Smooth muscle cell of bladder (primary cell): ENCODE measurements around the gene PLA2G4E. TPM values are rescaled to one million over a fixed set of nuclear protein-coding genes. Genes with fewer than 3 reads are reported as not detected.

Experiments
- total RNA-seq: library from RNA; depleted of rRNA; stranded (reverse); fragments of >200 nt; gene quantifications from 2 replicates; pipeline ENCODE4 v1.2.3, GENCODE V29; 2014

PLA2G4E gene, protein sequence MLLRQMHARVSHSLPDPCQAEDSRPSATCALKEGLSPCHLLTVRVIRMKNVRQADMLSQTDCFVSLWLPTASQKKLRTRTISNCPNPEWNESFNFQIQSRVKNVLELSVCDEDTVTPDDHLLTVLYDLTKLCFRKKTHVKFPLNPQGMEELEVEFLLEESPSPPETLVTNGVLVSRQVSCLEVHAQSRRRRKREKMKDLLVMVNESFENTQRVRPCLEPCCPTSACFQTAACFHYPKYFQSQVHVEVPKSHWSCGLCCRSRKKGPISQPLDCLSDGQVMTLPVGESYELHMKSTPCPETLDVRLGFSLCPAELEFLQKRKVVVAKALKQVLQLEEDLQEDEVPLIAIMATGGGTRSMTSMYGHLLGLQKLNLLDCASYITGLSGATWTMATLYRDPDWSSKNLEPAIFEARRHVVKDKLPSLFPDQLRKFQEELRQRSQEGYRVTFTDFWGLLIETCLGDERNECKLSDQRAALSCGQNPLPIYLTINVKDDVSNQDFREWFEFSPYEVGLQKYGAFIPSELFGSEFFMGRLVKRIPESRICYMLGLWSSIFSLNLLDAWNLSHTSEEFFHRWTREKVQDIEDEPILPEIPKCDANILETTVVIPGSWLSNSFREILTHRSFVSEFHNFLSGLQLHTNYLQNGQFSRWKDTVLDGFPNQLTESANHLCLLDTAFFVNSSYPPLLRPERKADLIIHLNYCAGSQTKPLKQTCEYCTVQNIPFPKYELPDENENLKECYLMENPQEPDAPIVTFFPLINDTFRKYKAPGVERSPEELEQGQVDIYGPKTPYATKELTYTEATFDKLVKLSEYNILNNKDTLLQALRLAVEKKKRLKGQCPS
- total RNA-seq: not detected in 2 replicates

DNA sequence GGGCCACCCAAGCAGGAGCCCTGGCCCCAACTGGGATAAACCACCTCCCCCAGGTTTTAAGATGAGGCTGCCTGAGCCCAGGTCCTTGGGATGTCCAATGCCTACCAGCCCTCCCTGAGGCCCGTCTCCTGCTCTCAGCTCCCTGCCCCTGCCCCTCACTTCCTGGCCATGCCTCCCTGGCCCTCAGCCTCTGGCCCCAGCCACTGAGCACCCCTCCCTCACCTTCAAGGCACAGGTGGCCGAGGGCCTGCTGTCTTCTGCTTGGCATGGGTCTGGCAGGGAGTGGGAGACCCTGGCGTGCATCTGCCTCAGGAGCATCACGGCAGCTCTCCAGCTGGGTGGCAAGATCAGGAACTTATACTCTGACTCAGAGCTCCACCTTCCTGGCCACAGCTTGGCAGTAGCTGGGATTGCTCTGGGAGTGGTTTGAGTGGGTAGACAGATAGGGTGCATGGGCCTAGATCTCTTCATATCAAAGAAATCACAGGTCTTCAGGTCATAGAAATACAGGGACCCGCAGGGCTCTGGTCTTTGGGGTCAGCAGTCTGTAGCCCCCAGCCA is at the start of gene PLA2G4E:
PLA2G4E (minus strand) TSS at position 330 of the 561 bp plus-strand sequence; CDS start at position 318, 12 bp downstream.

DNA sequence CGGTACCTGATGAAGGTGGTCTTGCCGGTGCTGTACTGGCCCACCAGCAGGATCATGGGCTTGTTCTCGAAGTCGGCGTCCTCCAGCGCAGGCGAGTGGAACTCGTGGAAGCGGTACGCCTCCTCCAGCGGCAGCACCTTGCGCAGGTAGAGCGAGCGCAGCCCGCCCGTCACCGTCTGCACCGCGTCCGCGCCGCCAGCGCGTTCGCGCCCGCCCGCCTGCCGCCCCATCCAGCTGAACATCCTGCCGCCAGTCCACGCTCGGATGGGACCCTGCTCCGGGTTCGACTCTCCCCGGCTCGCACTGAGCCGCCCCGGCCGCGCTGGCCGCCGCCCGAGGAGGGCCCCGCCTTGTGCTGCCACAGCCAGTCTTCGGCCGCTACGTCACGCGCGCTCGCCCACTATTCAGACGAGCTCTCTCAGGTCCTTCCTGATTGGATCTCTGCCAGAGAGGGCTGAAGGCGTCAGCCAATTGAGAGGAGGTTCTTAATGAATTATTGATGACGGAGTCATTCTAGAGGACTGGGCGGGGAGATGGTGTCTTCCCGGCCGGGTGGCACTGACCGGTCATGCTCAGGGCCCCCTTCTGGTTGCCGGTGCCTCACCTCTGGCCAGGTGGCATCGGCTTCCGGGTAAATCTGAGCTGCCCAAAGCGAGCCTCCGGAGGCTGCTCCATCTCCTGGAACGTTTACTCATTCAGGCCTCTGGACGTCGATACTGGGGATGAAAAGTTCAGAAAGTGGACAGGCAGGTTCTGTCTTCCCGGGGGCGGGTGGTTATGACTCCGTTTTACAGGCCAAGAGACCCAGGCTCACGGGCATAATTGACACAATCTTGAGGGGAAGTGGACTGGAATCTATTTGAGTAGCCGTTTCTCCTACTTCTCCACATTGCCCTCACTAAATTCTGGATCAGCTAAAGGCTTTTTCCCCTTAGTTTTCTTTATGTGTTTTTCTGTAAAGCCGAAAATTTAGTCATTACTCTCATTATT is 48.3 kb downstream of the PLA2G4E start, which contains the start of gene EHD4:
EHD4 (minus strand) TSS at position 305 of the 990 bp plus-strand sequence; CDS start at position 242, 63 bp downstream.

Other genes with a start within 250 kb of the PLA2G4E start
- gene MAPKBP1, start 246.6 kb downstream of the PLA2G4E start, total RNA-seq: 11.7 and 19.5 TPM in 2 replicates
- gene JMJD7, start 192.9 kb downstream of the PLA2G4E start, total RNA-seq: 1.3 and 1.9 TPM in 2 replicates
- gene PLA2G4B, start 182.2 kb downstream of the PLA2G4E start, total RNA-seq: 0.71 and 0.92 TPM in 2 replicates
- gene SPTBN5, start 127.0 kb downstream of the PLA2G4E start, total RNA-seq: 0.14 and 0.18 TPM in 2 replicates
- 6.3 and 8.6 TPM in 2 replicates for gene EHD4, start 48.5 kb downstream of the PLA2G4E start, total RNA-seq
- not detected in 2 replicates for gene PLA2G4D, start 73.5 kb upstream of the PLA2G4E start, total RNA-seq
- not detected in 2 replicates for gene PLA2G4F, start 135.6 kb upstream of the PLA2G4E start, total RNA-seq
- gene VPS39, start 187.3 kb upstream of the PLA2G4E start, total RNA-seq: 38.5 and 51.4 TPM in 2 replicates